SU-DHL-6 (cell line): Measurements from ENCODE around the gene RASSF3.

Experiments
- H2AFZ ChIP-seq: fragments of 200-600 bp; sonication (generic); 2 replicates; pipeline ENCODE4 v1.6.1; 2014; ENCODE audit warnings: low read depth, mild to moderate bottlenecking, moderate library complexity, mixed read lengths, antibody characterized with exemption, low read length; ENCODE audit not compliant: severe bottlenecking
- H3F3A ChIP-seq: fragments of 200-600 bp; shearing (Covaris generic); 2 replicates; pipeline ENCODE4 v1.6.0; 2016; ENCODE audit warnings: antibody characterized with exemption, mild to moderate bottlenecking; ENCODE audit not compliant: insufficient read depth
- H3K27ac ChIP-seq: fragments of 200-600 bp; sonication (generic); 2 replicates; pipeline ENCODE4 v1.5.1; 2016; ENCODE audit warnings: low read depth, mild to moderate bottlenecking, low read length, moderate library complexity, mixed read lengths
- H3K27me3 ChIP-seq: fragments of 200-600 bp; sonication (generic), shearing (Covaris generic); 2 replicates; pipeline ENCODE4 v1.6.0; 2014; ENCODE audit warnings: mild to moderate bottlenecking, low read length
- H3K36me3 ChIP-seq: fragments of 200-600 bp; sonication (generic); 2 replicates; pipeline ENCODE4 v1.6.1; 2014; ENCODE audit warnings: mild to moderate bottlenecking, low read length, mixed read lengths
- H3K4me2 ChIP-seq: fragments of 300-600, 200-600 bp; shearing (Covaris generic), sonication (generic); 2 replicates; pipeline ENCODE4 v1.6.0; 2014; ENCODE audit warnings: low read length, low read depth, mild to moderate bottlenecking; ENCODE audit not compliant: poor library complexity, severe bottlenecking
- H3K4me3 ChIP-seq: fragments of 200-600 bp; sonication (generic); 2 replicates; pipeline ENCODE4 v1.5.1; 2014; ENCODE audit warnings: antibody characterized with exemption, low read length, mild to moderate bottlenecking, mixed read lengths; ENCODE audit not compliant: insufficient read depth, poor library complexity, severe bottlenecking
- H3K79me2 ChIP-seq: fragments of 200-600 bp; sonication (generic); 2 replicates; pipeline ENCODE4 v1.6.1; 2014; ENCODE audit warnings: mild to moderate bottlenecking, low read length, moderate library complexity; ENCODE audit not compliant: insufficient read depth
- H3K9ac ChIP-seq: fragments of 200-600 bp; sonication (generic); 2 replicates; pipeline ENCODE4 v1.7.0; 2014; ENCODE audit warnings: mild to moderate bottlenecking, low read length
- H3K9me2 ChIP-seq: fragments of 200-600 bp; sonication (generic); replicated peaks from 2 replicates; pipeline ENCODE4 v1.6.1; 2014; ENCODE audit warnings: low read length; ENCODE audit not compliant: insufficient read depth
- H3K9me3 ChIP-seq: fragments of 200-600 bp; sonication (generic); 2 replicates; pipeline ENCODE4 v1.6.1; 2014; ENCODE audit warnings: low read length, mixed read lengths; ENCODE audit not compliant: insufficient read depth
- H4K20me1 ChIP-seq: fragments of 200-600 bp; sonication (generic); 2 replicates; pipeline ENCODE4 v1.6.1; 2014; ENCODE audit warnings: low read depth, mild to moderate bottlenecking, antibody characterized with exemption, low read length, moderate library complexity, mixed read lengths
- CTCF ChIP-seq: fragments of 200-600 bp; sonication (generic); IDR thresholded peaks from one replicate; pipeline ENCODE4 v1.5.1; 2017; ENCODE audit warnings: antibody characterized with exemption, mild to moderate bottlenecking, low read length, moderate library complexity; ENCODE audit not compliant: insufficient read depth, poor library complexity, severe bottlenecking
- EZH2phosphoT487 ChIP-seq: fragments of 200-600 bp; sonication (generic), shearing (Covaris generic); conservative IDR thresholded peaks from 2 replicates; pipeline ENCODE4 v1.6.1; 2018; ENCODE audit warnings: mild to moderate bottlenecking, antibody characterized with exemption, low read length, moderate library complexity, mixed read lengths

Gene RASSF3

GRCh38 chr12:64583771-64584421 is 26.4 kb upstream of the RASSF3 start:
- Histone ChIP-seq H4K20me1 (no peaks in the 10 kb centered on the region), H3K9me2 (no peaks in the 10 kb centered on the region), H3K27me3 (no peaks in the 10 kb centered on the region), H3K36me3 (no peaks in the 10 kb centered on the region), H3K4me2 (no peak overlapping the region), H3K79me2 (no peaks in the 10 kb centered on the region), H2AFZ (no peak overlapping the region), H3K4me3 (no peak overlapping the region), H3K27ac (no peak overlapping the region), H3K9me3 (no peaks in the 10 kb centered on the region), H3F3A (no peaks in the 10 kb centered on the region), H3K9ac (no peak overlapping the region)
- no peak for TF ChIP-seq EZH2phosphoT487

- Histone ChIP-seq H3K9me2 (no peaks in the 10 kb centered on the region), H3K9me3 (no peaks in the 10 kb centered on the region), H3K27ac (no peak overlapping the region), H3K79me2 (no peaks in the 10 kb centered on the region), H3K36me3 (no peaks in the 10 kb centered on the region), H3K27me3 (no peaks in the 10 kb centered on the region), H4K20me1 (no peaks in the 10 kb centered on the region), H3K4me2 (no peak overlapping the region), H2AFZ (no peak overlapping the region), H3K9ac (no peak overlapping the region), H3K4me3 (no peak overlapping the region), H3F3A (no peaks in the 10 kb centered on the region)
- TF ChIP-seq EZH2phosphoT487 (no peak), CTCF (no peak)
Observed at GRCh38 chr12:64585104-64585503, 25.2 kb upstream of the RASSF3 start.

- no peaks in the 10 kb centered on the region for H3K9me3 ChIP-seq
Observed at GRCh38 chr12:64587447-64587846, 22.8 kb upstream of the RASSF3 start.

More at GRCh38 chr12:64587447-64587846, 22.8 kb upstream of the RASSF3 start:
- no peak overlapping the region for H3K27ac ChIP-seq
- H3K79me2 ChIP-seq, result no peaks in the 10 kb centered on the region
- H3K4me2 ChIP-seq, result no peak overlapping the region
- no peak overlapping the region for H3K9ac ChIP-seq
- H4K20me1 ChIP-seq, result no peaks in the 10 kb centered on the region
- H3K4me3 ChIP-seq, result no peak overlapping the region
- no peak overlapping the region for H2AFZ ChIP-seq
- H3K27me3 ChIP-seq, result no peaks in the 10 kb centered on the region
- H3K9me2 ChIP-seq, result no peaks in the 10 kb centered on the region
- no peaks in the 10 kb centered on the region for H3F3A ChIP-seq
- no peaks in the 10 kb centered on the region for H3K36me3 ChIP-seq
- TF ChIP-seq EZH2phosphoT487 (no peak), CTCF (no peak)
